GM18870 (cell line): ENCODE results near the gene HECA.
"Not testable (repeated sequence)": the region's sequence is repeated elsewhere in the genome, so short reads cannot be mapped to it uniquely, and the experiment has no call there.

Source experiments
- ATAC-seq: cut with Tn5 transposase; IDR thresholded peaks from one replicate; pipeline ENCODE4 v1.9.1; 2021; ENCODE audit warnings: moderate library complexity; ENCODE audit not compliant: unreplicated experiment

The HECA gene

GRCh38 chr6:139135578-139136545 lies 982 bp downstream of the HECA start:
- no peak for ATAC-seq

GRCh38 chr6:139137706-139138105 lies 2.8 kb downstream of the HECA start:
- ATAC-seq, result no peak

GRCh38 chr6:139140854-139141253 lies 6.0 kb downstream of the HECA start:
- ATAC-seq, result not testable (repeated sequence)

GRCh38 chr6:139142262-139142661 lies 7.4 kb downstream of the HECA start:
- ATAC-seq, result no peak

GRCh38 chr6:139143111-139143510 lies 8.2 kb downstream of the HECA start:
- ATAC-seq, result no peak

- ATAC-seq, result no peak
Observed at GRCh38 chr6:139144490-139145085, 9.7 kb downstream of the HECA start.

- no peak for ATAC-seq
Observed at GRCh38 chr6:139145661-139146060, 10.8 kb downstream of the HECA start.

GRCh38 chr6:139146317-139146726 lies 11.4 kb downstream of the HECA start:
- ATAC-seq, result no peak

- ATAC-seq, result no peak
Observed at GRCh38 chr6:139147628-139148027, 12.7 kb downstream of the HECA start.

GRCh38 chr6:139148557-139149235 lies 13.8 kb downstream of the HECA start:
- ATAC-seq, result no peak

GRCh38 chr6:139149383-139149782 lies 14.5 kb downstream of the HECA start:
- no peak for ATAC-seq

GRCh38 chr6:139150920-139151319 lies 16.0 kb downstream of the HECA start:
- ATAC-seq, result no peak

GRCh38 chr6:139151425-139152087 lies 16.7 kb downstream of the HECA start:
- ATAC-seq, result no peak

GRCh38 chr6:139152088-139152891 lies 17.4 kb downstream of the HECA start:
- ATAC-seq, result no peak

- ATAC-seq, result no peak
Observed at GRCh38 chr6:139152892-139153271, 18.0 kb downstream of the HECA start.

- ATAC-seq, result no peak
Observed at GRCh38 chr6:139153855-139154254, 19.0 kb downstream of the HECA start.

GRCh38 chr6:139154881-139155547 lies 20.1 kb downstream of the HECA start:
- ATAC-seq, result no peak

- no peak for ATAC-seq
Observed at GRCh38 chr6:139156102-139156501, 21.2 kb downstream of the HECA start.

- ATAC-seq, result no peak
Observed at GRCh38 chr6:139156551-139156950, 21.7 kb downstream of the HECA start.

- ATAC-seq, result not testable (repeated sequence)
Observed at GRCh38 chr6:139157086-139157485, 22.2 kb downstream of the HECA start.
